WTC11 (cell line): ENCODE results near the gene CD209. TPM values are rescaled to one million over a fixed set of nuclear protein-coding genes. Genes with fewer than 3 reads are reported as not detected.

Source experiments
- ATAC-seq: fragments of 200-7000 bp; cut with Tn5 transposase; 2 replicates; pipeline ENCODE4 v1.10.0; 2021; ENCODE audit warnings: mild to moderate bottlenecking, moderate library complexity
- CTCF ChIA-PET: fragments of 300-600 bp; sonication (Branson Sonifier 250); formaldehyde crosslinking; loops from one replicate; lab custom pipeline; 2021; ENCODE audit warnings: antibody characterized with exemption; lab: Charles Lee
- POLR2A ChIA-PET: fragments of 350-600 bp; sonication (Branson Sonifier 250); formaldehyde crosslinking; loops from one replicate; lab custom pipeline; 2021; ENCODE audit warnings: antibody characterized with exemption; lab: Charles Lee
- DNase-seq: peaks from one replicate; pipeline ENCODE4 v3.0.0; 2021; ENCODE audit warnings: low spot score
- H3K27ac Mint-ChIP-seq: 2 replicates; pipeline ENCODE4 v1.8.0; 2021; ENCODE audit warnings: mixed read lengths
- H3K27me3 Mint-ChIP-seq: 2 replicates; pipeline ENCODE4 v1.8.0; 2021; ENCODE audit warnings: low read depth, mild to moderate bottlenecking, moderate library complexity, mixed read lengths
- H3K36me3 Mint-ChIP-seq: 2 replicates; pipeline ENCODE4 v1.8.0; 2021; ENCODE audit warnings: mixed read lengths
- H3K4me1 Mint-ChIP-seq: 2 replicates; pipeline ENCODE4 v1.8.0; 2022; ENCODE audit warnings: mixed read lengths
- H3K4me3 Mint-ChIP-seq: 2 replicates; pipeline ENCODE4 v1.8.0; 2021; ENCODE audit warnings: mild to moderate bottlenecking, moderate library complexity, mixed read lengths
- H3K9me3 Mint-ChIP-seq: 2 replicates; pipeline ENCODE4 v1.8.0; 2021; ENCODE audit warnings: mixed read lengths
- ETV6 ChIP-seq: sonication (generic); formaldehyde crosslinking; IDR thresholded peaks from 2 replicates; pipeline ENCODE4 v1.8.1; 2022; ENCODE audit warnings: mild to moderate bottlenecking, missing genetic modification reagents
- HMGA2 ChIP-seq: fragments of 250-450 bp; sonication (Bioruptor Pico); IDR thresholded peaks from 2 replicates; pipeline ENCODE4 v1.4.0; 2021; ENCODE audit warnings: mild to moderate bottlenecking, moderate library complexity
- KAT7 ChIP-seq: sonication (generic); formaldehyde crosslinking; IDR thresholded peaks from 2 replicates; pipeline ENCODE4 v1.8.1; 2023; ENCODE audit warnings: missing genetic modification reagents, mild to moderate bottlenecking, borderline replicate concordance
- NR3C1 ChIP-seq: sonication (generic); formaldehyde crosslinking; conservative IDR thresholded peaks from 2 replicates; pipeline ENCODE4 v1.8.1; 2023; ENCODE audit warnings: low read depth, mild to moderate bottlenecking, missing genetic modification reagents
- TP53 ChIP-seq: sonication (generic); formaldehyde crosslinking; IDR thresholded peaks from 2 replicates; pipeline ENCODE4 v1.8.1; 2023; ENCODE audit warnings: mild to moderate bottlenecking, missing genetic modification reagents
- ZNF138 ChIP-seq: sonication (generic); formaldehyde crosslinking; conservative IDR thresholded peaks from 2 replicates; pipeline ENCODE4 v1.8.1; 2022; ENCODE audit warnings: mild to moderate bottlenecking, moderate library complexity, missing genetic modification reagents
- ZNF396 ChIP-seq: fragments of 250-450 bp; sonication (Bioruptor Pico); IDR thresholded peaks from 2 replicates; pipeline ENCODE4 v1.8.0; 2021; ENCODE audit warnings: mild to moderate bottlenecking, moderate library complexity, borderline replicate concordance
- total RNA-seq: library from RNA; stranded (reverse); gene quantifications from 3 replicates; pipeline ENCODE4 v1.2.3, GENCODE V29; 2021
- TF ChIP-seq, protein P1 (sequence below): sonication (generic); formaldehyde crosslinking; IDR thresholded peaks from 2 replicates; pipeline ENCODE4 v1.8.1; 2023; ENCODE audit warnings: mild to moderate bottlenecking, missing genetic modification reagents, borderline replicate concordance
- TF ChIP-seq, protein P2 (sequence below): sonication (generic); formaldehyde crosslinking; IDR thresholded peaks from 2 replicates; pipeline ENCODE4 v1.8.1; 2023; ENCODE audit warnings: mild to moderate bottlenecking, missing genetic modification reagents, moderate library complexity
- TF ChIP-seq, protein P3 (sequence below): fragments of 250-450 bp; sonication (Bioruptor Pico); IDR thresholded peaks from 2 replicates; pipeline ENCODE4 v1.9.0; 2021; ENCODE audit warnings: mild to moderate bottlenecking
- TF ChIP-seq, protein P4 (sequence below): sonication (generic); formaldehyde crosslinking; IDR thresholded peaks from 2 replicates; pipeline ENCODE4 v1.8.1; 2023; ENCODE audit warnings: mild to moderate bottlenecking, missing genetic modification reagents, moderate library complexity
- TF ChIP-seq, protein P5 (sequence below): fragments of 250-450 bp; sonication (Bioruptor Pico); IDR thresholded peaks from 2 replicates; pipeline ENCODE4 v2.1.2; 2022; ENCODE audit warnings: mild to moderate bottlenecking, moderate library complexity
- TF ChIP-seq, protein P6 (sequence below): sonication (generic); formaldehyde crosslinking; IDR thresholded peaks from 2 replicates; pipeline ENCODE4 v1.8.1; 2022; ENCODE audit warnings: mild to moderate bottlenecking, missing genetic modification reagents, moderate library complexity, borderline replicate concordance

CD209 gene
- total RNA-seq, 1 experiment from 2014 or later: not detected

DNA sequence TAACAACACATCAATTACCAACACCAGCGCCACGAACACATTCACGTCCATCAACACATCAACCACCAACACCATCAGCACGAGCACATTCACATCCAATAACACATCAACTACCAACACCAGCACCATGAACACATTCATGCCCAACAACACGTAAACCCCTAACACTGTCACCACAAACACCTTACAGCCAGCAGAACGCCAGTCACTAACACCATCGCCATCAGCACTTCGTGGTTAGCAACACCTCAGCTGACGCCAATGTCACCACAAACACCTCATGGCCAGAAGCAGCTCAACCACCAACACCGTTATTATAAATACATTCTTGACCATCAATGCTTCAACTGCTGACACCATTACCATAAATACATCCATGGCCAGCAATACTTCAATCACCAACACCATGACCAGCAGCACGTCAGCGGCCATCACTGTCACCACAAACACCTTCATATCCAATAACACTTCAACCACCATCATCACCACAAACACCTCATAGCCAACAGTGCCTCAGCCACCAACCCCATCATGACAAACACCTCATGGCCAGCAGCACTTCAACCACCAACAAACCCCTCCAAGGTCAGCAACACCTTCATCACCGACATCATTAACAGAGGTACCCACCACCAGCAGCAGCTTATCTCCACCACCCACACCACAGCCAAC is 54.8 kb downstream of the CD209 start (continued):
- TF ChIP-seq, protein P1, sequence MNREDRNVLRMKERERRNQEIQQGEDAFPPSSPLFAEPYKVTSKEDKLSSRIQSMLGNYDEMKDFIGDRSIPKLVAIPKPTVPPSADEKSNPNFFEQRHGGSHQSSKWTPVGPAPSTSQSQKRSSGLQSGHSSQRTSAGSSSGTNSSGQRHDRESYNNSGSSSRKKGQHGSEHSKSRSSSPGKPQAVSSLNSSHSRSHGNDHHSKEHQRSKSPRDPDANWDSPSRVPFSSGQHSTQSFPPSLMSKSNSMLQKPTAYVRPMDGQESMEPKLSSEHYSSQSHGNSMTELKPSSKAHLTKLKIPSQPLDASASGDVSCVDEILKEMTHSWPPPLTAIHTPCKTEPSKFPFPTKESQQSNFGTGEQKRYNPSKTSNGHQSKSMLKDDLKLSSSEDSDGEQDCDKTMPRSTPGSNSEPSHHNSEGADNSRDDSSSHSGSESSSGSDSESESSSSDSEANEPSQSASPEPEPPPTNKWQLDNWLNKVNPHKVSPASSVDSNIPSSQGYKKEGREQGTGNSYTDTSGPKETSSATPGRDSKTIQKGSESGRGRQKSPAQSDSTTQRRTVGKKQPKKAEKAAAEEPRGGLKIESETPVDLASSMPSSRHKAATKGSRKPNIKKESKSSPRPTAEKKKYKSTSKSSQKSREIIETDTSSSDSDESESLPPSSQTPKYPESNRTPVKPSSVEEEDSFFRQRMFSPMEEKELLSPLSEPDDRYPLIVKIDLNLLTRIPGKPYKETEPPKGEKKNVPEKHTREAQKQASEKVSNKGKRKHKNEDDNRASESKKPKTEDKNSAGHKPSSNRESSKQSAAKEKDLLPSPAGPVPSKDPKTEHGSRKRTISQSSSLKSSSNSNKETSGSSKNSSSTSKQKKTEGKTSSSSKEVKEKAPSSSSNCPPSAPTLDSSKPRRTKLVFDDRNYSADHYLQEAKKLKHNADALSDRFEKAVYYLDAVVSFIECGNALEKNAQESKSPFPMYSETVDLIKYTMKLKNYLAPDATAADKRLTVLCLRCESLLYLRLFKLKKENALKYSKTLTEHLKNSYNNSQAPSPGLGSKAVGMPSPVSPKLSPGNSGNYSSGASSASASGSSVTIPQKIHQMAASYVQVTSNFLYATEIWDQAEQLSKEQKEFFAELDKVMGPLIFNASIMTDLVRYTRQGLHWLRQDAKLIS (CRISPR knock-in tag): no peak

DNA sequence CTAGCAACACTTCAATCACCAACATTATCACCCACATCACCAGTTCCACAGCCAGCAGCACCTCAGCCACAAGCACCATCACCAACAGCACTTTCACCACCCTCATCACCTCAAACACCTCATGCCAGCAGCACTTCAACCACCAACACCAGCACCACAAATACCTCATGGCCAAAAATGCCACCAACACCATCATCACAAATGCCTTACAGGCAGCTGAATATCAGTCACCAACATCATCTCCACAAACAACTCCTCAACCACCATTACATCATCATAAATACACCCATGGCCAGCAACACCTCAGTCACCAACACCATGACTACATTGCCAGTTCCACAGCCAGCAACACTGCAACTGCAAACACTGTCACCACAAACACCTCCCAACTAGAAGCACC is 55.8 kb downstream of the CD209 start:
- H3K36me3 Mint-ChIP-seq: no peaks in the 10 kb centered on the region
- DNase-seq: no peak
- no peaks in the 10 kb centered on the region for H3K9me3 Mint-ChIP-seq
- no peaks in the 10 kb centered on the region for H3K4me1 Mint-ChIP-seq
- H3K4me3 Mint-ChIP-seq: no peak overlapping the region
- CTCF ChIA-PET: no interaction called here
- POLR2A ChIA-PET: no interaction called here
- ATAC-seq: no peak
- H3K27ac Mint-ChIP-seq: no peak overlapping the region
- peaks cover under 1% of the 10 kb centered on the region for H3K27me3 Mint-ChIP-seq
- TF ChIP-seq ETV6 (CRISPR knock-in tag) (no peak), HMGA2 (CRISPR knock-in tag) (no peak), TP53 (no peak), KAT7 (no peak)
- TF ChIP-seq, protein P2, sequence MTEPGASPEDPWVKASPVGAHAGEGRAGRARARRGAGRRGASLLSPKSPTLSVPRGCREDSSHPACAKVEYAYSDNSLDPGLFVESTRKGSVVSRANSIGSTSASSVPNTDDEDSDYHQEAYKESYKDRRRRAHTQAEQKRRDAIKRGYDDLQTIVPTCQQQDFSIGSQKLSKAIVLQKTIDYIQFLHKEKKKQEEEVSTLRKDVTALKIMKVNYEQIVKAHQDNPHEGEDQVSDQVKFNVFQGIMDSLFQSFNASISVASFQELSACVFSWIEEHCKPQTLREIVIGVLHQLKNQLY (CRISPR knock-in tag): no peak
- TF ChIP-seq, protein P3, sequence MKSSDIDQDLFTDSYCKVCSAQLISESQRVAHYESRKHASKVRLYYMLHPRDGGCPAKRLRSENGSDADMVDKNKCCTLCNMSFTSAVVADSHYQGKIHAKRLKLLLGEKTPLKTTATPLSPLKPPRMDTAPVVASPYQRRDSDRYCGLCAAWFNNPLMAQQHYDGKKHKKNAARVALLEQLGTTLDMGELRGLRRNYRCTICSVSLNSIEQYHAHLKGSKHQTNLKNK (CRISPR knock-in tag): no peak
- TF ChIP-seq, protein P4, sequence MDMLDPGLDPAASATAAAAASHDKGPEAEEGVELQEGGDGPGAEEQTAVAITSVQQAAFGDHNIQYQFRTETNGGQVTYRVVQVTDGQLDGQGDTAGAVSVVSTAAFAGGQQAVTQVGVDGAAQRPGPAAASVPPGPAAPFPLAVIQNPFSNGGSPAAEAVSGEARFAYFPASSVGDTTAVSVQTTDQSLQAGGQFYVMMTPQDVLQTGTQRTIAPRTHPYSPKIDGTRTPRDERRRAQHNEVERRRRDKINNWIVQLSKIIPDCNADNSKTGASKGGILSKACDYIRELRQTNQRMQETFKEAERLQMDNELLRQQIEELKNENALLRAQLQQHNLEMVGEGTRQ (CRISPR knock-in tag): no peak

DNA sequence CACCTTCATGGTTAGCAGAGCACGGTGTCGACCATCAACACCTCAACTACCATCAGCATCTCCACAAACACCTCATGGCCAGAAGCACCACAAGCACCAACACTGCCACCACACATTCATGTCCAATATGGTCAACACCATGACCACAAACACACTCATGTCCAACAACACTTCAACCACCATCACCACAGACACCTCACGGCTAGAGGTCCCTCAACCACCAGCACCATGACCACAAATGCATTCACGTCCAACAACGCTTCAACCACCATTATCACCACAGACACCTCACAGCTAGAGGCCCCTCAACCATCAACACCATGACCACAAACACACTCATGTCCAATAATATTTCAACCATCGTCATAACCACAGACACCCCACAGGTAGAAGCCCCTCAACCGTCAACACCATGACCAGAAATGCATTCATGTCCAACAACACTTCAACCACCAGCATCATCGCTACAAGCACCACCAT is 56.5 kb downstream of the CD209 start:
- CTCF ChIA-PET: no interaction called here

More for the DNA sequence above, 56.5 kb downstream of the CD209 start:
- POLR2A ChIA-PET: no interaction called here
- Mint-ChIP-seq H3K9me3 (no peaks in the 10 kb centered on the region), H3K27ac (no peak overlapping the region), H3K4me3 (no peak overlapping the region), H3K36me3 (no peaks in the 10 kb centered on the region), H3K27me3 (no peaks in the 10 kb centered on the region; the same call in 1 of the 2 replicates), H3K4me1 (peaks cover 4% of the 10 kb centered on the region)
- no peak for DNase-seq
- TF ChIP-seq ZNF138 (CRISPR knock-in tag) (no peak), KAT7 (no peak), NR3C1 (no peak), ZNF396 (no peak)
- TF ChIP-seq, protein P5, sequence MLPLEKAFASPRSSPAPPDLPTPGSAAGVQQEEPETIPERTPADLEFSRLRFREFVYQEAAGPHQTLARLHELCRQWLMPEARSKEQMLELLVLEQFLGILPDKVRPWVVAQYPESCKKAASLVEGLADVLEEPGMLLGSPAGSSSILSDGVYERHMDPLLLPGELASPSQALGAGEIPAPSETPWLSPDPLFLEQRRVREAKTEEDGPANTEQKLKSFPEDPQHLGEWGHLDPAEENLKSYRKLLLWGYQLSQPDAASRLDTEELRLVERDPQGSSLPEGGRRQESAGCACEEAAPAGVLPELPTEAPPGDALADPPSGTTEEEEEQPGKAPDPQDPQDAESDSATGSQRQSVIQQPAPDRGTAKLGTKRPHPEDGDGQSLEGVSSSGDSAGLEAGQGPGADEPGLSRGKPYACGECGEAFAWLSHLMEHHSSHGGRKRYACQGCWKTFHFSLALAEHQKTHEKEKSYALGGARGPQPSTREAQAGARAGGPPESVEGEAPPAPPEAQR: no peak
- TF ChIP-seq, protein P6, sequence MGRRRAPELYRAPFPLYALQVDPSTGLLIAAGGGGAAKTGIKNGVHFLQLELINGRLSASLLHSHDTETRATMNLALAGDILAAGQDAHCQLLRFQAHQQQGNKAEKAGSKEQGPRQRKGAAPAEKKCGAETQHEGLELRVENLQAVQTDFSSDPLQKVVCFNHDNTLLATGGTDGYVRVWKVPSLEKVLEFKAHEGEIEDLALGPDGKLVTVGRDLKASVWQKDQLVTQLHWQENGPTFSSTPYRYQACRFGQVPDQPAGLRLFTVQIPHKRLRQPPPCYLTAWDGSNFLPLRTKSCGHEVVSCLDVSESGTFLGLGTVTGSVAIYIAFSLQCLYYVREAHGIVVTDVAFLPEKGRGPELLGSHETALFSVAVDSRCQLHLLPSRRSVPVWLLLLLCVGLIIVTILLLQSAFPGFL (CRISPR knock-in tag): no peak
- no peak for ATAC-seq

Other genes with a start within 250 kb of the CD209 start
- 37.5 to 47.5 TPM (median 47.3 TPM) in 3 replicates for gene ZNF358, start 231.4 kb downstream of the CD209 start, total RNA-seq
- 15.0 to 19.7 TPM (median 16.7 TPM) in 3 replicates for gene MCOLN1, start 224.9 kb downstream of the CD209 start, total RNA-seq
- gene PNPLA6, start 211.8 kb downstream of the CD209 start, total RNA-seq: 149 to 156 TPM (median 150 TPM) in 3 replicates
- gene CAMSAP3, start 151.7 kb downstream of the CD209 start, total RNA-seq: 27.8 to 34.6 TPM (median 32.1 TPM) in 3 replicates
- 65.7 to 71.9 TPM (median 67.4 TPM) in 3 replicates for gene XAB2, start 118.0 kb downstream of the CD209 start, total RNA-seq
- 111 to 126 TPM (median 122 TPM) in 3 replicates for gene PET100, start 117.7 kb downstream of the CD209 start, total RNA-seq
- gene PCP2, start 113.8 kb downstream of the CD209 start, total RNA-seq: 0.48 to 1.1 TPM (median 0.85 TPM) in 3 replicates
- gene STXBP2, start 110.4 kb downstream of the CD209 start, total RNA-seq: 68.9 to 79.3 TPM (median 73.0 TPM) in 3 replicates
- gene RETN, start 78.5 kb downstream of the CD209 start, total RNA-seq: not detected in 3 replicates
- gene MCEMP1, start 70.4 kb downstream of the CD209 start, total RNA-seq: not detected in 3 replicates
- gene TRAPPC5, start 66.7 kb downstream of the CD209 start, total RNA-seq: 122 to 127 TPM (median 124 TPM) in 3 replicates
- gene FCER2, start 45.4 kb downstream of the CD209 start, total RNA-seq: 0.37 to 0.48 TPM (median 0.46 TPM) in 3 replicates
- gene CLEC4G, start 15.4 kb downstream of the CD209 start, total RNA-seq: 0.55 to 0.66 TPM (median 0.62 TPM) in 3 replicates
- gene CLEC4M, start 15.7 kb upstream of the CD209 start, total RNA-seq: not detected in 3 replicates
- 10.5 to 13.7 TPM (median 13.6 TPM) in 3 replicates for gene EVI5L, start 82.7 kb upstream of the CD209 start, total RNA-seq
- gene PRR36, start 126.9 kb upstream of the CD209 start, total RNA-seq: 21.9 to 34.3 TPM (median 31.0 TPM) in 3 replicates
- gene LRRC8E, start 141.0 kb upstream of the CD209 start, total RNA-seq: 3.0 to 3.6 TPM (median 3.1 TPM) in 3 replicates
- gene MAP2K7, start 156.3 kb upstream of the CD209 start, total RNA-seq: 39.4 to 46.9 TPM (median 46.3 TPM) in 3 replicates
- gene TGFBR3L, start 167.3 kb upstream of the CD209 start, total RNA-seq: 4.1 to 7.4 TPM (median 6.5 TPM) in 3 replicates
- gene SNAPC2, start 172.8 kb upstream of the CD209 start, total RNA-seq: 23.2 to 24.3 TPM (median 23.7 TPM) in 3 replicates
- gene CTXN1, start 178.6 kb upstream of the CD209 start, total RNA-seq: 41.5 to 48.2 TPM (median 44.3 TPM) in 3 replicates
- gene TIMM44, start 196.1 kb upstream of the CD209 start, total RNA-seq: 103 to 129 TPM (median 103 TPM) in 3 replicates